ENCODE data around the gene RYR2.

The RYR2 gene

DNA sequence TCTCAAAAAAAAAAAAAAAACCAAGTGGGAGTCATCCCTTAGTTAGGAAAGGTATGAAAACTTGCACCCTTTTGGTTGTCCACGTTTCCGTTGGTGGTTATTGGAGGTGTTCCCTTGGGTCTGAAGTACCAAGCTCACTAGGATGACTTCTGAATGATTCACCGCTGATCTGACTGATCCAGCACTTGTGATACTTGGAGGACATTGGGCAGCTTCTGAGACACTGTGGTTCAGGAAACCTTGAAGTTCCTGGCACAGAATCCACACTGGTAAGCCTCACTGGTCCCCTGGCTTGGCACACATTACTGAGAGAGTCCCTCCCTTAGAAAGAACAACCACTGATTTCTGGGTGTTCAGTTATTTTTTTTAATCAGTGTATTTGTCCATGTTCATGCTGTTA lies 91.9 kb downstream of the RYR2 start:
- DNase-seq (ENCODE audit: low read depth): no peak
- TF ChIP-seq CTCF (IDR thresholded peaks at IDR 0.05; ENCODE audit: control insufficient read depth, extremely low read depth, insufficient read depth): no peak
- no peak overlapping the region for H3K4me3 ChIP-seq (ENCODE audit: low read depth, low read length)

DNA sequence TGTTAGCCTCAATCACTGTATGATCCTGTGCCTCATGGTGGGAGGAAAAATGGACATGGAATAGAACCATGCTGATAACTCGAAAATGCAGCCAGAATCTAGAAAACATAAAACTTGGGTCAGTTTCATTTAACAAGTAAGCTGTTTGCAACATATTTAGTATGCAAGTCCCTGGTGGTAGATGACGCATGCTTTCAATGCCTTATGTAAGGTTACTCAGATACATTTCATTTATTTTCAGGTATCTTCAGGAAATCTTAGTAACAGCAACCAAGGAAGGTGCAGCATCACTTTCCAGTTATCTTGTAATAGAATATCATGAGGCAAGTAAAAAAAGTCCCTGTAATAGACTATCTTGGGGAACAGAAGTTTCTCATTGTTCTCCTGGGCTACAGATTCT lies 92.9 kb downstream of the RYR2 start:
- no peak for DNase-seq (ENCODE audit: low read depth)
- no peak overlapping the region for H3K4me3 ChIP-seq (ENCODE audit: low read depth, low read length)
- TF ChIP-seq CTCF (IDR thresholded peaks at IDR 0.05; ENCODE audit: control insufficient read depth, extremely low read depth, insufficient read depth): no peak

- no peak for TF ChIP-seq CTCF (IDR thresholded peaks at IDR 0.05; ENCODE audit: control insufficient read depth, extremely low read depth, insufficient read depth)
- peak; percentile 95 for DNase-seq (ENCODE audit: low read depth)
Measured at GRCh38 chr1:237138551-237138950, 96.6 kb downstream of the RYR2 start.

GRCh38 chr1:237139732-237140131 lies 97.7 kb downstream of the RYR2 start:
- no peak for TF ChIP-seq CTCF (IDR thresholded peaks at IDR 0.05; ENCODE audit: control insufficient read depth, extremely low read depth, insufficient read depth)
- H3K4me3 ChIP-seq (ENCODE audit: low read depth, low read length): no peak overlapping the region
- DNase-seq (ENCODE audit: low read depth): no peak

More at GRCh38 chr1:237138551-237138950, 96.6 kb downstream of the RYR2 start:
- H3K4me3 ChIP-seq (ENCODE audit: low read depth, low read length): no peak overlapping the region

DNA sequence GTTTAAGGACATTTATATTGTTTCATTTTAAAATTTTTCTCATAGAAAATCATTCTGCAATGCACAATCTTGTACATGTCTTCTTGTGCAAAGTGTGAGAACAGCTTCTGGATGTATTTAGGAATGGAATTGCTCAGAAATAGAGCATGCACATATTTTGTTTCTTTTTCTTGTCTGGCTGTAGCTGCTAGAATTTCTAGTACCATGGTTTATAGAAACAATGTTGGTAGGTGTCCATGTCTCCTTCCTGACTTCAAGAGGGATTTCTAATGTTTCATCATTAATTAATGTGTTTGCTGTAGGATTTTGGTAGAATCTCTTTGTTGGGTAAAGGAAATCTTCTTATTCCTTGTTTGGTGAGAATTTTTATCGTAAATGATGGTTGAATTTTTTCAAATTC lies 99.0 kb downstream of the RYR2 start:
- H3K4me3 ChIP-seq (ENCODE audit: low read depth, low read length): no peak overlapping the region
- DNase-seq (ENCODE audit: low read depth): no peak
- no peak for TF ChIP-seq CTCF (IDR thresholded peaks at IDR 0.05; ENCODE audit: control insufficient read depth, extremely low read depth, insufficient read depth)

GRCh38 chr1:237141502-237141901 lies 99.5 kb downstream of the RYR2 start:
- no peak overlapping the region for H3K4me3 ChIP-seq (ENCODE audit: low read depth, low read length)
- no peak for DNase-seq (ENCODE audit: low read depth)
- TF ChIP-seq CTCF (IDR thresholded peaks at IDR 0.05; ENCODE audit: control insufficient read depth, extremely low read depth, insufficient read depth): no peak

DNA sequence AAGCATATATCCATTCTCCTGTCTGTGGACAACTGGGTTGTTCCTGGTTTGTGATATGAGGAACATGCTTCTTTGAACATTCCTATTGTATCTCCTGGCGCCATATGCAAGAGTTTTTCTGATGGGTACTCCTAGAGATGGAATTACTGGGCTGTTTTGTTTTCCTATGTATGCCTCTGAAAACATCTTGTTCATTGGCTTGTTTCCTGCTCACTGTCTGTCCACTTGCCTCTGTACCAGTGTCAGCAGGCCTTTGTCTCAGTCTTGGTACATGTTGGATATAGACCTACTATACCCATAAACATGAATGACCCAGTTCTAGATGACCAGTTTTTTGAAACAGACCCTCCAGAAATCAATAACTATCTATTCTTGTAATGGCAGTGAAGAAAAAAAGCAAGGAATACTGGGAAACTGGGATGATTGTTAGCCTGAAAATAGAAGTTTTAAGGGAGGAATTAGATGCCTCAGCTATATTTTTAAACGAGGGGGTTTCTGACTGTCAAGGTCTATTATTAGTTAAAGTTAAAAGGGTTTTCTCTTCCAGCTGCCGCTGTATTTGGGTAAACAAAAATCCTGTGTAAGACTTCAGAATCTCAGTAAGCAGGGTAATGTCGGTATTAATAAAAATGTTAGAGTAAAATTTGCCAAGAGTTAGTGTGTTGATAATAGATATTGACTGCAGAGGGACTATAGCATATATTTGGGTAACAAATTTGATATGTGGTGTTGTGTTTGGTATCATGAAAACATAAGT lies 103.6 kb downstream of the RYR2 start:
- no peak for TF ChIP-seq CTCF (IDR thresholded peaks at IDR 0.05; ENCODE audit: control insufficient read depth, extremely low read depth, insufficient read depth)
- DNase-seq (ENCODE audit: low read depth): no peak
- H3K4me3 ChIP-seq (ENCODE audit: low read depth, low read length): no peak overlapping the region
